Stimulated activated CD4-positive, alpha-beta T cell treated with anti-CD3 and anti-CD28 coated beads, Interleukin-4, amount 100 ng/mL, for 48 hours (primary cell): ENCODE measurements around the gene WWC2.
"Not testable (repeated sequence)": the region's sequence is repeated elsewhere in the genome, so short reads cannot be mapped to it uniquely, and the experiment has no call there.

Experiments used
- DNase-seq, 2 donors: peaks; one replicate each; pipeline ENCODE4 v3.0.0-alpha.2; 2020; ENCODE audit warnings: low read depth in 2 of 2

WWC2 gene

GRCh38 chr4:183299464-183299863 lies 200.4 kb downstream of the WWC2 start:
- DNase-seq = no peak

DNA sequence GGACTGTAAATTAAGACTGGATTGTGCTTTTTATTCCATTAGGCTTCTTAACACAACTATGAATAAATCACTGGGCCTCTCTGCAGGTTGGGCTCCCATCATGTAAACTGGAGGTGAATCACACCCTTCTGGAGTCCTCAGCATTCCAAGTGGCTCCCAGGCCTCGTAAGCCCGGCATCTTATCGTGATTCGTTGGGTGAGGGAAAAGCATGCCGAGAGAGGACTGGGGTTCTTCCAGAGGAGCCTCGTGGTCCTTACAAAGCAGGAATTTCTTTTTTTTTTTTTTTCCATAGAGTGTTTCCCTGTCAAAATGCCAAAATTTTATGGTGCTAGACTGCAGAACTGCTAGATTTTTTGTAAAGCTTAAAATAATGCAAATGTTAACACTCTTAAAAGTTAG lies 201.0 kb downstream of the WWC2 start:
- DNase-seq = no peak

DNA sequence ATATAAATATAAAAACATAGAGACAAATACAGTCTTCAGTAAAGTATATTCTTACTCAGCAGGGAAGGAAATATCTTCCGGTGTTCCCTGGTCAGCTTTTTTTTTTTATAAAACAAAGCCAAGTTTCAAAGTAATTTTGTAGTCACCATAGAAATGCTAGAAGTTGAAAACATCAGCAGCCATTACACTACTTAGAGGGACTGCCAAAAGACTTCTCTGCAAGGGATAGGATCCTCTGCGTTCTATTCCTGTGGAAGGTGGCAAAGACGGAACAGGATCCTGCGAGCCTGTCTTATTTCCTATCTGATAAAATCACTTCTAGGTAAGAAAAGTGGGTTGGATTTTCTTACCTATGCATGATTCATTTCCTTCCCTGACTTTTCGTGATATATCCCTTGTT lies 201.6 kb downstream of the WWC2 start:
- no peak for DNase-seq

DNA sequence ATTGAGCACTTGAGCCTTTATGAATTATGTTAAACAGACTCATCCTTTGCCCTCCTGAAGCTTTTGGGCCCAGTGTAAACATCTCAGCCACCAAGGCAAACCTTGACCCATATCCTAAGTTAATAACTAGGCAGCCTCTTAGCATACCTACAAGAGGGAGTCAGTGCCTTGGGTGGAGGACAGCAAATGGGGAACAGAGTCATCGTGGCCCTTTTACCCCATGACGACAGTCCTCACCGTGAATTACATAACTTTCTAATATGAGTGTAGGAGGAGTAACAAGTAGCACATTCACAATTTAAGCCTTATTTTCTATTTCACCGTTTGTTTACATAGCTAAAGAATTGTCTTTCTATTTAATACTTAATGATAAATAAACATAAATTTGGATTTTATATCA lies 204.2 kb downstream of the WWC2 start:
- no peak for DNase-seq

DNA sequence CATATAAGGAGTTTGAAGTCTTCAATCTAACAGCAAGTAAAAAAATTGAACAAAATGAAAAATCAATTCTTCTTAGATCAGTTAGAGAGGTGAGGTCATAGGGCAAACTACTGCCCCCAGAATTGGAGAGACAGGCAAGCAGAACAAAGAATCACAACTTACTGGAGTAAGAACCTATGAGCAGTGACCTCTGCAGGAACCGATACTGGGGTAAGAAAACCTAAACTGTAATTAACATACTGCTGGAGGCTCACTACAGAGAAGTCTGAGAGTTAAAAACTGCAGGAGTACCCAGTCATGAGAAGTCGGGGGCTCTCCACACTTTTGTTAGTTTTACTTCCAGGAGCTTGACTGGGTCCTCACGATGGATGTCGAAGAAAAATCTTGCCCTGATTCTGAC lies 205.0 kb downstream of the WWC2 start:
- DNase-seq = no peak

GRCh38 chr4:183304538-183304937 lies 205.5 kb downstream of the WWC2 start:
- no peak for DNase-seq

DNA sequence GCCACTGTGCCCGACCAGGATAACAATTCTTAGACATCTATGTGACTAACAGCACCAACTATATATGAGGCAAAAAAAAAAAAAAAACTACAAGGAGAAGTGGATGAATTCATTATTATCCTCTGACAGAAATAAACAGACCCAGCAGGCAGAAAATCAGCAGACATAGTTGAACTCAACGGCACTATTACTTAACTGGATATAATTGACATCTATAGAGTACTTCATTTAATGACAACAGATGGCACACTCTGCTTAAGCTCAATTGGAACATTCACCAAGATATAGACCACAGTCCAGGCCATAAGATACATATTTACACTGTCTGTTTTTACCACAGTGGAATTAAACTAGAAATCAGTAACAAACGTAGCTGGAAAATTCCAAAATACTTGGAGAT lies 207.8 kb downstream of the WWC2 start:
- no peak for DNase-seq

DNA sequence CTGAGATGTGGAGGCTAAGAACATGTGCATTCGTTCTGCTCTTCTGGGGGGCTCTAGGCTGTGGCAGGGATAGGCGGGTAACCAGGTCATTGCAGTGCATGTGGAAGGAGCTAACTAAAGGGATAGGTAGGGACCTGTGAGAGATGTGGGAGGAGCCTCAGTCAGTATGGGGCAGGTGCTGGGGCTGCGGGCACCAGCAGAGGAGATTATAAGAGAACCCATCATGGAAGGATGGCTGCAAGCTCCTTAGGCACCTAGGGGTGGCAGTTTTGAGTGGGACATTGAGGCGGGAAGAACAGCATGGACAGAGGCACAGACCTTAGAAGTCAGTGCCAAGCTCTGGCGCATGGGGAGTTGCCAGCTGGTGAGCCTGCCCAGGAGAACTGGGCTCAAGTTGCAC lies 213.8 kb downstream of the WWC2 start:
- DNase-seq = no peak

DNA sequence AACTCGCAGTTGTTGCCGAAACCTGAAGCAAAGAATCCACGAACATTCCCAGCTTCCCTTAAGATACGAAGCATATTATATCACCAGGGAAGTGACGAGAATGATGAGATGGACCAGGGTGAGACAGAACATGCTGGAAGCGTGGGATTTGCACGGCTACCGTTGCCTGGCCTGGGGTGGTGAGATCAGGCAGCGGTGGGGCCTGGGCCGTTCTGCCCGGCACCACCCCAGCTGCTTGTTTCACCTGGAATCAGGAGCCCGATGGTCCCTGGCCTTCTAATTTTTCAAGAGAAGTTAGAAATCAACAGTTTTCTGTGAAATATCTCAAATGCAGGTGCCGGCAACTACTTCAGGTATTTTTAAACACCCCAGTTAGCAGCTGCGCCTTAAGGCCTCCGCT lies 215.3 kb downstream of the WWC2 start:
- DNase-seq = no peak

- DNase-seq = no peak
Measured at GRCh38 chr4:183314806-183315205, 215.7 kb downstream of the WWC2 start.

DNA sequence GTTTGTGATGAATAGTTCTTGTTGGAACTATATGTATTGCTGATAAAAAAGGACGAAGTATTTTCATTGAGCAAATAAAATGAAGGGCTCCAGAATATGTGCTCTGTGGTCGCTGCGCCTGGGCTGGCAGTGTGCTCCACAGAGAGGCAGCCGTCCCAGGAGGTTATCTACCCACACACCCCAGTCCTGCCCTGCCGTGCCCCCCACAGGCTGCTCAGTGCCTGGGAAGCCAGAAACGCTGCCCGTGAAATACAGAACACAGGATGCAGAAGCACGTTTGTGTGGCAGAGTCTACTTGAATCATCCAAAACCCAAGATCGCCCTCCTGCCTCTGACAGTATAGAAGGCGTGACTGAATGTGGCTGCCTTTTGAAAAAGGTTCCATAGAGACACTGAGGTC lies 219.6 kb downstream of the WWC2 start:
- DNase-seq = no peak

- no peak for DNase-seq
Measured at GRCh38 chr4:183320211-183321059, 221.4 kb downstream of the WWC2 start, which contains the start of gene CLDN22. Gene CLDN22 (minus strand): TSS chr4:183320276. CDS start chr4:183320218, 58 bp downstream.

- no peak for DNase-seq
Measured at GRCh38 chr4:183321079-183321478, 222.0 kb downstream of the WWC2 start.

DNA sequence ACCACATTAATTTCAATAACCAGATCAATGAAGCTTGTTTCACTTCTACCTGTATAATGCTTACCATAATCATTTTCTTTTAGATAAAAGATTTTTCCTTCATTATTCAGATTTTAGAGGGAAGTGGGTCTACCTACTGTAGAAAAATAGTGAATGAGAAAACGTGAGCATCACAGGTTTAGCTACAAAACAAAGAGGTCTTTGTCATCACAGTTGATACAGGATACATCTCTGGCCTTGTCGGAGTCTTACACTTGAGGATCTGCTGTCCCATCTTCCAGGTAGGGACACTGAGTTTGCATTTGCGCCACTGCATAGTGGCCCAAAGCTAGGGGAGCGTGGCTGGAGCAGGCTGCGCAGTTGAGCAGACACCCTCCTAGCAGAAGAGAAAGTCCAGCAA lies 222.5 kb downstream of the WWC2 start:
- DNase-seq = no peak

DNA sequence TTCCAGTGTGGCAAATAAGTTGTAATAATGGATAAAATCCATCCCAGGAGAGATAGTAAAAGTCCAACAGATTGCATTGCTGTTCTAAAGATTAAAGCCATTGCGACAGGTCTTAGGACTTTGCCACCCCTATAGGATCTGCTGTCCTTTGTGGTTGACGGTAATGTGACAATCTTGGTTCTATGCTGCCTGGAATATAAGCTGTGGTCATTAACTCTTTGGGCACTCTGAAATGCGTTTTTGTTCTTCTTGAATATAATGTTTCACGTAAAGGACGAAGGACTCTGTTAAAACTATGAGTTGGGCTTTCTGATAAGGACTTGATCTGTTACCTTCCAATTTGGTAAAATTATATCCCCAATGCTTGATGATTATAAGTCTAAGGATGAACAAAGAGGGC lies 223.3 kb downstream of the WWC2 start, which contains the start of gene CLDN24:
CLDN24 (minus strand) TSS at position 101 of the 400 bp plus-strand sequence; CDS start at position 101, 0 bp downstream.
- DNase-seq = no peak

- no peak for DNase-seq
Measured at GRCh38 chr4:183323295-183323694, 224.2 kb downstream of the WWC2 start.

GRCh38 chr4:183324056-183324455 lies 225.0 kb downstream of the WWC2 start:
- DNase-seq = not testable (repeated sequence)

GRCh38 chr4:183324619-183325018 lies 225.6 kb downstream of the WWC2 start:
- DNase-seq = no peak

GRCh38 chr4:183326387-183326786 lies 227.3 kb downstream of the WWC2 start:
- DNase-seq = not testable (repeated sequence)

DNA sequence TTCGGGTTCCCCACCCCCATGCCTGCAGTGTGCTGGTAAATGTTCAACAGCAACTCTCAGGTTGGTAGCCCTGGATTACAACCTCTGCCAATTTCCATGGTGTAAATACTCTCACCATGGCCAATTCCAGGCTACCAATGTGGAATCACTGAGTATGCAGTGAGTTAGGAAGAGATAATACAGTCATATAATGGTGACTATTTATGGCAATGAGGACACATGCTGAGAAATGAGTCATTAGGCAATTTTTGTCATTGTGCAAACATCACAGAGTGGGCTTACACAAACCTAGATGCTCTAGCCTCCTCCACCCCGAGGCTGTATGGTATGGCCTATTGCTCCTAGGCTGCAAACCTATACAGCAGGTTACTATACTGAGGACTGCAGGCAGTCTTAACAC lies 227.8 kb downstream of the WWC2 start:
- DNase-seq = no peak

GRCh38 chr4:183327827-183328226 lies 228.8 kb downstream of the WWC2 start:
- no peak for DNase-seq

DNA sequence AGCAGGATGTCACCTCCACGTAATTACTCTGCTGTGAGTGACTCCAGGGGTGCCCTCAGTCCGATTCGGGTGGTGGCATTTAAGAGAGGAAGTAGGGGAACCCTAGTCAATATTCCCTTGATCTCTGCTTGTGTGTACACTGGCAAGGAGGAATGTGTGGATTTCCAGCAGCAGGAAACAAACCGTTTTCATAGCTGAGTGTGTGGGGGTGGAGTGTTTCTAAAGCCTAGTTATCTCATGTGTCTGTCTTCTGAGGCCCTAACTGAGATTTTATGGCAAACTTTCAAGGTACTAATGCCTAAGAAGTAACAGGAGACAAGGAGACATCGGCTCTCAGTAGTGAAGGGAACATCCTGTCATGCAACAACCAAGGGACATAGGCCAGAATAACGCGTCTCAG lies 229.8 kb downstream of the WWC2 start:
- DNase-seq = no peak

DNA sequence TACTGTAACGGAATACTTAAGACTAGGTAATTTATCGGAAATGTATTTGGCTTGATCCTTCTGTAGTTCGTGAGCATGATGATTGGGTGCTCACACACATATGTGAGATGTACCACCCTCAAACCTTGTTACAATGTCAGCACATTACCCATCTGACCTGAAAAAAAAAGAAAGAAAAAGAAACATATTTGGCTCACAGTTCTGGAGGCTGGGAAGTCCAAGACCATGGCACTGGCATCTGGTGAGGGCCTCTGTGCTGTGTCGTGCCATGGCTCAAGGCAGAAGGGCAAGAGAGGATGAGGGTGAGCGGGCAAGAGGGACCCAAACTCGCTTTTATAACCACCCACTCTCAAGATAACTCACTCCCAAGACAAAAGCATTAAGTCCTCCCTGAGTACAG lies 230.2 kb downstream of the WWC2 start:
- no peak for DNase-seq
